SK-N-MC (cell line): ENCODE measurements around the gene PCSK5.

Experiments used
- DNase-seq: peaks from one replicate; pipeline ENCODE4 v3.0.0-alpha.2; 2011; ENCODE audit warnings: low read depth, low spot score
- H3K27ac ChIP-seq: fragments of 200-600 bp; sonication (generic); 2 replicates; pipeline ENCODE4 v1.5.1; 2016; ENCODE audit warnings: mixed run types
- H3K36me3 ChIP-seq: fragments of 200-600 bp; sonication (generic); 2 replicates; pipeline ENCODE4 v1.6.1; 2017; ENCODE audit warnings: antibody characterized with exemption, low read length, mixed read lengths; ENCODE audit not compliant: insufficient read depth
- H3K4me3 ChIP-seq: fragments of 200-600 bp; sonication (generic); 2 replicates; pipeline ENCODE4 v1.5.1; 2016
- H3K9ac ChIP-seq: fragments of 200-600 bp; sonication (generic); 2 replicates; pipeline ENCODE4 v1.8.0; 2017; ENCODE audit warnings: mixed run types, mixed read lengths; ENCODE audit not compliant: insufficient read length
- H3K9me3 ChIP-seq: fragments of 200-600 bp; sonication (generic); 2 replicates; pipeline ENCODE4 v1.6.1; 2017; ENCODE audit warnings: low read depth, mild to moderate bottlenecking, antibody characterized with exemption, low read length, moderate library complexity, mixed read lengths
- EZH2 ChIP-seq: fragments of 200-600 bp; sonication (generic); IDR thresholded peaks from one replicate; pipeline ENCODE4 v1.6.1; 2017; ENCODE audit warnings: antibody characterized with exemption
- FOXP2 ChIP-seq: optimal IDR thresholded peaks from 2 replicates; pipeline ENCODE3; 2011; ENCODE audit warnings: mild to moderate bottlenecking, moderate library complexity; ENCODE audit not compliant: insufficient read depth; ENCODE audit errors: extremely low read length, control extremely low read depth
- POLR2AphosphoS5 ChIP-seq: IDR thresholded peaks from 2 replicates; pipeline ENCODE4 v1.6.1; 2012; ENCODE audit warnings: mild to moderate bottlenecking, low read depth, low read length, borderline replicate concordance

PCSK5 gene

GRCh38 chr9:75878488-75878860 is 12.0 kb upstream of the PCSK5 start:
- no peaks in the 10 kb centered on the region for H3K9me3 ChIP-seq
- H3K27ac ChIP-seq: no peak overlapping the region
- H3K36me3 ChIP-seq: no peaks in the 10 kb centered on the region
- no peak overlapping the region for H3K4me3 ChIP-seq
- TF ChIP-seq EZH2 (no peak), FOXP2 (no peak), POLR2AphosphoS5 (no peak)
- DNase-seq: no peak
- H3K9ac ChIP-seq: no peak overlapping the region

GRCh38 chr9:75880618-75881017 is 9.9 kb upstream of the PCSK5 start:
- H3K9me3 ChIP-seq: no peaks in the 10 kb centered on the region
- TF ChIP-seq EZH2 (no peak), POLR2AphosphoS5 (no peak), FOXP2 (no peak)
- no peak overlapping the region for H3K27ac ChIP-seq
- no peak overlapping the region for H3K4me3 ChIP-seq
- no peak for DNase-seq
- no peaks in the 10 kb centered on the region for H3K36me3 ChIP-seq
- no peak overlapping the region for H3K9ac ChIP-seq

DNA sequence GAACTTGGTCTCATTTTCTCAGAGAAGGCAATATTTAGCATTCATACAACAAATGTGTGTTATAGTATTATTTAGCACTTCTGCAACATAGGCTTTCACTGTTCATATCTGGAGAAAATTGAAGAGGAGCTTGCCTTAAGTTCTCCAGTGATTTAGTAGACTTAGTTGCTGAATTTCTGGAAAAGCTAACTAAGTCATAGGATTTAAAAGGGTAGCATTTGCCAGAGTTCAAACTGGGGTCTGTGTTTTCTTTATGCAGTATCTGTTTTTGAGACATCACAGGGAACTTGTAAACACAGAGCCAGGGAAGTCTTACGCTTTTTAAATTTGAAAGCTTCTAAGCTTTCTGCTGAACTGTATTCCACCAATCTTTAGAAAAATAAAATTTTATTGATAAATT is 8.7 kb upstream of the PCSK5 start:
- Histone ChIP-seq H3K9me3 (no peaks in the 10 kb centered on the region), H3K27ac (no peak overlapping the region), H3K9ac (no peak overlapping the region), H3K36me3 (no peaks in the 10 kb centered on the region), H3K4me3 (no peak overlapping the region)
- TF ChIP-seq EZH2: no peak
- TF ChIP-seq FOXP2: no peak
- TF ChIP-seq POLR2AphosphoS5: no peak
- no peak for DNase-seq

DNA sequence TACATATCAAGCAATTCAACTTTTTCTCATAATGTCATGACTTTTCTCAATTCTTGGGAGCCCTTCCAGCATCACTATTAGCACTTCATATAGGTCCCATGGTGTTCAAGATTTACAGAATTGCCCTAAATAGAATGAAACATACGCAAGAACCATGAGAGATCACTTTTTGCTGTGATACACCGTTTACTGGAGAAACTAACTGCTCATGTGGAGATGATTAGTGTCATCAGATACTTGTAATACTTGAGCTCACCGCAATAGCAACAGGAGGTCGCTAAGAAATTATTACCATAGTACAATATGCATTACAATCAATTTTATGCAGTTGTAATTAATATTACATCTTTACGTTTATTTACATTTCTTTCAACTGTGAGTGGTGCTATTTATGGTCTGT is 4.8 kb upstream of the PCSK5 start:
- H3K36me3 ChIP-seq: no peaks in the 10 kb centered on the region
- no peak overlapping the region for H3K27ac ChIP-seq
- no peak for TF ChIP-seq EZH2
- TF ChIP-seq POLR2AphosphoS5: peak; percentile 41; the same call in 1 of the 2 replicates
- H3K9ac ChIP-seq: no peak overlapping the region
- DNase-seq: peak; percentile 72
- H3K4me3 ChIP-seq: no peak overlapping the region
- no peaks in the 10 kb centered on the region for H3K9me3 ChIP-seq

- H3K27ac ChIP-seq: peak overlapping the region; percentile 11; the same call in 1 of the 2 replicates
- H3K36me3 ChIP-seq: no peaks in the 10 kb centered on the region
- no peaks in the 10 kb centered on the region for H3K9me3 ChIP-seq
- TF ChIP-seq POLR2AphosphoS5: no peak
- TF ChIP-seq EZH2: no peak
- no peak for TF ChIP-seq FOXP2
- H3K4me3 ChIP-seq: peak overlapping the region; percentile 86
- peak overlapping the region; percentile 69 for H3K9ac ChIP-seq
- no peak for DNase-seq
Measured at GRCh38 chr9:75889577-75889976, 896 bp upstream of the PCSK5 start.

DNA sequence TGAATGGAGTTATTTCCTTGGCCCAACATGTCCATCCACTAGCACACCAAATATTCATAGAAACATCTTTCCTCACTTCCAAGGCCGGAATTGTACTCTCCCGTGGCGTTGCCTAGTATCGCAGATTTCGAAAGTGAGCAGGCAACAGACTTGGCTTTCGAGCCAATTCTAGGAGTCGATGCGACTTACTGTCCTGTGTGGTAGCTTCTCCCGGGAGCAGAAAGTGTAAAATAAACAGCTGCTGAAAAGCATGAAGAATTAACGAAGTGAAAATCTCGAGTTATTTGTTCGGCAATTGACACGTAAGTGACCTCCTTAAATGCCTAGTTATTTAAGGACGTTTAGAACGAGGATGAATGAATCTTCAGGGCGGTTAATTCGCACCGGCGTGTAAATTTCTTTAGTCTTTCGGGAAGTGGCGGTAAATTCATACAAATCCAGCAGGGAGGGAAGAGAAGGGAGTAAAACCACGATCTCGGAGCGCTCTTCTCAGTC is 449 bp upstream of the PCSK5 start:
- Histone ChIP-seq H3K9ac (peak overlapping the region; percentile 69), H3K4me3 (peak overlapping the region; percentile 86), H3K9me3 (no peaks in the 10 kb centered on the region), H3K36me3 (no peaks in the 10 kb centered on the region), H3K27ac (peak overlapping the region; percentile 11; the same call in 1 of the 2 replicates)
- TF ChIP-seq FOXP2 (no peak), EZH2 (no peak), POLR2AphosphoS5 (no peak)
- DNase-seq: peak; percentile 10

DNA sequence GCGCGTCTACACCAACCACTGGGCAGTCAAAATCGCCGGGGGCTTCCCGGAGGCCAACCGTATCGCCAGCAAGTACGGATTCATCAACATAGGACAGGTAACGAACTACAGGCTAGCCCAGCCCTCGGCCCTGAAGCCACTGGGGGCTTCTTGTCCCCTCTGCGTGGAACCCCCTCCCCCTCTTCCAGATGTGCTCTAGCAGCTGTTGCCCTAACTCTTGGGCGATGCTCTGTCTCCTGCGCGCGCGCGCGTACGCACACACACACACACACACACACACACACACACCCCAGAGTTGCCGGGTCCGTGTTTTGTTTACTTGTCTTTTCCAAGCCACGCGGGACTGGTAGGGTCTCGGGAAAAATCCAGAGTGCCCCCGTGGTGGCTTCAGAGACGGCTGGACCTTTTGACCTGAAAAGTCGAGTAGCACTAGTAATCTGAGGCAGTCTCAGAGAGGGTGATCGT is 836 bp downstream of the PCSK5 start:
- DNase-seq: no peak
- Histone ChIP-seq H3K27ac (no peak overlapping the region), H3K9me3 (no peaks in the 10 kb centered on the region), H3K4me3 (peak overlapping the region; percentile 86), H3K36me3 (no peaks in the 10 kb centered on the region), H3K9ac (peak overlapping the region; percentile 67)
- TF ChIP-seq FOXP2 (no peak), POLR2AphosphoS5 (no peak), EZH2 (no peak)

GRCh38 chr9:75891771-75892215 is 1.3 kb downstream of the PCSK5 start:
- no peak for TF ChIP-seq EZH2
- H3K9ac ChIP-seq: peak overlapping the region; percentile 67
- no peak for DNase-seq
- peak overlapping the region; percentile 86 for H3K4me3 ChIP-seq
- H3K9me3 ChIP-seq: no peaks in the 10 kb centered on the region
- H3K27ac ChIP-seq: no peak overlapping the region
- H3K36me3 ChIP-seq: no peaks in the 10 kb centered on the region

DNA sequence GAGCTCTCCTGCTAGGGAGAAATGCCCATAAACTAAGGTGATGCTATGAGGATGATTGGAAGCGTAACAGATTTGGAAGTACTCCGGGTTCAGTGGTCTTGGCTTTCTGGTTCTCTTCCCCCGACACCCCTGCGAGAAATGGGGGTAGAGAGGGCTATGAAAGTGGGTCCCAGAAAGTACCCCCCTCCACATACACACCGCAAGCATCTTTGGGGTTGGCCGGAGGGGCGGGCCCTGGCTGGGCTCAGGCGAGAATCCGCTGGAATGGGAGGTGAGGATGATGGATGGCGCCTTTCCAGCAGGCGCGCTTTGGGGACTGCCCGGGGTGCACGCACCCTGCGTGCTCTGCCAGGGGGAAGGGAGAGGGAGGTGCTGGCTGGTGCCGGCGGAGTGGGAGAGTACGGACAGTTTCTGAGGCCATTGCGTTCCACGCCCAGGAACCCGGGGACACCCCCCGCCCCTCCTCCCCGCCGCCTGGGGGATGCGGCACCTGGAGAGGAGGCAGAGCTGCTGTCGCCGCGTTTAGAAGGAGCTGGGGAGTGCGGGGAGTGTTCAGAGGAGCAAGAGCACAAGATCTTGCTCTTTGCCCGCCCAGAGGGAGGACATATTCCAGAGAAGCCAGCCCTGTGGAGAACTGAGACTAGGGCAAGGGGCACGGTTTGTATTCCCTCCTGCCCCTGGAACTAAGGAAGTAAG is 1.9 kb downstream of the PCSK5 start:
- H3K9ac ChIP-seq: no peak overlapping the region
- H3K4me3 ChIP-seq: peak overlapping the region; percentile 86
- no peak overlapping the region for H3K27ac ChIP-seq
- TF ChIP-seq FOXP2 (no peak), POLR2AphosphoS5 (no peak), EZH2 (no peak)
- DNase-seq: no peak
- H3K9me3 ChIP-seq: no peaks in the 10 kb centered on the region
- no peaks in the 10 kb centered on the region for H3K36me3 ChIP-seq
